ENCODE results near the gene HSD17B12. TPM values are rescaled to one million over a fixed set of nuclear protein-coding genes. Genes with fewer than 3 reads are reported as not detected.

HSD17B12 gene
- total and polyA plus RNA-seq, 2 of the 8 experiments (the other 6 are each of a cell fraction or from before 2014, with no cell fraction given), result 46.0 to 121 TPM

GRCh38 chr11:43681401-43681942 lies 934 bp downstream of the HSD17B12 start:
- H2BK120ac ChIP-seq (replicated peaks; ENCODE audit: low read depth, low read length), result no peak overlapping the region
- peak overlapping the region; percentile 94; the same call in 1 of the 2 replicates for H4K8ac ChIP-seq (ENCODE audit: extremely low read depth, insufficient read depth, low read length)
- peak overlapping the region; percentile 91 for H2BK5ac ChIP-seq (ENCODE audit: low read depth, low read length)

More at GRCh38 chr11:43681401-43681942, 934 bp downstream of the HSD17B12 start:
- peak overlapping the region; percentile 78 for H3K27ac ChIP-seq (ENCODE audit: low read depth, low read length)
- H3K9me3 ChIP-seq (ENCODE audit: insufficient read depth in 2 of 2, low read depth in 1 of 2, low read length in 1 of 2), result no peaks in the 10 kb centered on the region
- H3K23ac ChIP-seq (ENCODE audit: insufficient read length), result no peak overlapping the region
- peak overlapping the region; percentile 91 for H4K5ac ChIP-seq (ENCODE audit: insufficient read length, low read depth, low read length)
- peaks cover 0 to 3% (median 0%) of the 10 kb centered on the region in 4 experiments; a peak in 3 of 7 replicates for H3K4me1 ChIP-seq (replicated peaks in 1 of 4; ENCODE audit: control insufficient read depth in 3 of 4, insufficient read depth in 4 of 4, low read length in 3 of 4)
- H2BK20ac ChIP-seq (ENCODE audit: low read length), result no peak overlapping the region
- H2AFZ ChIP-seq (ENCODE audit: low read length), result no peak overlapping the region
- peaks cover 0 to 12% (median 1%) of the 10 kb centered on the region in 4 experiments; a peak in 3 of 8 replicates for H3K36me3 ChIP-seq (ENCODE audit: control insufficient read depth in 2 of 4, insufficient read depth in 4 of 4, low read length in 3 of 4)
- H4K20me1 ChIP-seq (replicated peaks in 1 of 2; ENCODE audit: control insufficient read depth in 1 of 2, insufficient read depth in 2 of 2, low read length in 2 of 2), result peaks cover under 1 to 9% of the 10 kb centered on the region in 2 experiments
- H3K79me2 ChIP-seq (ENCODE audit: control insufficient read depth in 1 of 2, insufficient read depth in 2 of 2, low read length in 2 of 2), result peaks cover 5 to 55% of the 10 kb centered on the region in 2 experiments; a peak in 3 of 4 replicates
- peak overlapping the region; percentile 72 to 92 (median 86) for H3K4me3 ChIP-seq (ENCODE audit: extremely low read depth in 1 of 4, insufficient read depth in 2 of 4, low read depth in 3 of 4, low read length in 4 of 4)
- TF ChIP-seq EZH2 (IDR thresholded peaks at IDR 0.05; ENCODE audit: low read depth, low read length, severe bottlenecking), result no peak
- no peak for TF ChIP-seq TAF1 (IDR thresholded peaks at IDR 0.05; ENCODE audit: low read depth, low read length)
- no peak for TF ChIP-seq CTBP2 (IDR thresholded peaks at IDR 0.05; ENCODE audit: borderline replicate concordance, insufficient read depth, insufficient read length, low read length)
- TF ChIP-seq NRF1 (IDR thresholded peaks at IDR 0.05; ENCODE audit: low read depth, low read length), result 0 out of 2 replicates have a peak, but pooled peaks have one; percentile 6
- no peak for TF ChIP-seq EP300 (IDR thresholded peaks at IDR 0.05; ENCODE audit: borderline replicate concordance in 1 of 2, low read depth in 2 of 2, low read length in 2 of 2)
- no peak for TF ChIP-seq MAFK (IDR thresholded peaks at IDR 0.05; ENCODE audit: low read depth, low read length)
- TF ChIP-seq KDM5A (IDR thresholded peaks at IDR 0.05; ENCODE audit: low read length), result no peak
- no peak for TF ChIP-seq CBX5 (IDR thresholded peaks at IDR 0.05; ENCODE audit: low read depth, low read length)
- no peak for TF ChIP-seq KDM4A (IDR thresholded peaks at IDR 0.05; ENCODE audit: low read depth, low read length, severe bottlenecking)
- peak overlapping the region; percentile 72 for H3K4ac ChIP-seq (replicated peaks; ENCODE audit: insufficient read length, low read depth, low read length)
- no peak overlapping the region for H2BK15ac ChIP-seq (ENCODE audit: low read length)
- WGBS, 2 experiments (ENCODE audit: extremely low coverage in 1 of 2, insufficient coverage in 1 of 2, insufficient read length in 1 of 2, insufficient replicate concordance in 2 of 2, low coverage in 1 of 2, low lambda C conversion rate in 2 of 2, missing lambda C conversion rate in 1 of 2), result 9% methylated on average over 12 of the region's 12 CpGs; no CpG with 5 or more reads in 1 of the 2 experiments
- DNase-seq (ENCODE audit: low read depth in 1 of 2, low spot score in 2 of 2) (no peak), FAIRE-seq (no peak)
- H2BK12ac ChIP-seq (ENCODE audit: low read depth, low read length), result no peak overlapping the region
- no peaks in the 10 kb centered on the region for H3K27me3 ChIP-seq (replicated peaks in 1 of 4; ENCODE audit: control insufficient read depth in 3 of 4, extremely low read depth in 1 of 4, insufficient read depth in 3 of 4, low read length in 3 of 4)
- H3K18ac ChIP-seq (ENCODE audit: extremely low read depth, low read length), result no peak overlapping the region
- 0 out of 2 replicates have a peak, but pooled peaks cover 1% of the 10 kb centered on the region for H3K23me2 ChIP-seq (ENCODE audit: low read depth, low read length)
- H3K79me1 ChIP-seq (ENCODE audit: low read depth, low read length), result peaks cover 3% of the 10 kb centered on the region; the same call in 1 of the 2 replicates
- peak overlapping the region; percentile 89 to 97 (median 94) for H3K9ac ChIP-seq (replicated peaks in 1 of 4; ENCODE audit: extremely low read depth in 1 of 4, low read depth in 3 of 4, low read length in 3 of 4)
- no peak overlapping the region for H3K14ac ChIP-seq (ENCODE audit: insufficient read length)
- POLR2A ChIA-PET (ENCODE audit: partially characterized antibody), result interaction anchor here (1.1 to 2.1 kb wide), 8 partner anchors 8 to 101 kb away, joined by 3 to 7 read pairs (median 4); no protein-coding TSS in a partner anchor
- no peak overlapping the region for H4K91ac ChIP-seq (replicated peaks; ENCODE audit: insufficient read length, low read length)
- H3K4me2 ChIP-seq (ENCODE audit: insufficient read depth in 1 of 2, low read depth in 2 of 2, low read length in 2 of 2), result peak overlapping the region; percentile 72 to 76
- CTCF ChIA-PET (ENCODE audit: partially characterized antibody), result interaction anchor here (1.4 to 1.7 kb wide), 3 partner anchors 11 to 57 kb away, joined by 3 to 4 read pairs (median 4); no protein-coding TSS in a partner anchor
- no peak overlapping the region for H3K56ac ChIP-seq (replicated peaks; ENCODE audit: insufficient read length, low read depth, low read length)
- H2AK5ac ChIP-seq (ENCODE audit: low read depth, low read length), result peak overlapping the region; percentile 83; the same call in 1 of the 2 replicates

Data from H1 (cell line).